GM18498 (cell line): ENCODE measurements around the gene HSDL2.
"Not testable (repeated sequence)": the region's sequence is repeated elsewhere in the genome, so short reads cannot be mapped to it uniquely, and the experiment has no call there.

Experiments
- ATAC-seq: cut with Tn5 transposase; IDR thresholded peaks from one replicate; pipeline ENCODE4 v1.9.1; 2021; ENCODE audit warnings: mild to moderate bottlenecking, moderate library complexity; ENCODE audit not compliant: unreplicated experiment

Gene HSDL2

DNA sequence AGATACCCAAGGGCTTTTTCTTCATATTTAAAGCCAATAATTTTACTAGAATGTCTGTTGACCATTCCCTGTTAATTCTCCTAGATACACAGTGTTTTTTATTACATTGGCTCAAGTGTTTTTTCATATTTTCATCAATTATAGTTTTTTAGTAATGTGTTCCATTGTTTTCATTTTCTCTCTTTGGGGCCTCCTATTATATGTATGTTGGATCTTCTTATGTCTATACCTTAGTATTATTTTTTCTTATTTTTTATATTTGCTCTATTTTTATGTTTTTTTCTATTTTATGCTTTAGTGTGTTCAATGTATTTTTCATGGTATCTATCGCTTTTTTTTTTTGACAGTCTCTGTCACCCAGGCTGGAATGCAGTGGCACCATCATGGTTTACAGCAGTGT, 114.2 kb downstream of the HSDL2 start:
- no peak for ATAC-seq

DNA sequence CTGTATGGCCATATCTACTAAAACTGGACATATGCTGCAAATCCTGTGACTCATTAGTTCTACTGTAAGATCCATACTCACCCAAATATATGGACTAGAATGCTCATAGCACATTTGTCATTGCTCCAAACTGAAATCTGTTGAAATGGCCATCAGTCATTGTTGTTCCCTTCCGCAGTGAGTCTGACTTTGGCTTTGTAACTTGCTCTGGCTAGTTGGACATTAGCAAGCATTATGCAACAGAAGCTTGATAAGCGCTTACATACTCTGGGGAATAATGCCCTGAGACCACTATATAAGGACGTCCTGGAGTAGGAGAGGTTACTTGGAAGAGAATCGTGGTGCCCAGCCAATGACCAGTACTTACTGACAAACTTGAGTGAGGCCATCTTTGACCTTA, 115.7 kb downstream of the HSDL2 start:
- no peak for ATAC-seq

GRCh38 chr9:112496074-112496722, 116.3 kb downstream of the HSDL2 start:
- no peak for ATAC-seq

DNA sequence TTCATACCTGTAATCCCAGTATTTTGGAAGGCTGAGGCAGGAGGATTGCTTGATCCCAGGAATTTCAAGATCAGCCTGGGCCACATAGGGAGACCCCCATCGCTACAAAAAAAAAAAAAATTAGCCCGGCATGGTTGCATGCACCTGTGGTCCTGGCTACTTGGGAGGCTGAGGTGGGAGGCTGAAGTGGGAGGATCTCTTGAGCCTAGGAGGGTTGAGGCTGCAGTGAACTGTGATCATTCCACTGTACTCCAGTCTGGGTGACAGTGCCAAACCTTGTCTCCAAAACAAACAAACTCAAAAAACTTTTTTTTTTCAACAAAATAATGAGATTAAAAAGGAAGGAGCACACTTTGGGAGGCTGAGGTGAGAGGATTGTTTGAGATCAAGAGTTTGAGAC, 120.9 kb downstream of the HSDL2 start:
- ATAC-seq, result no peak

GRCh38 chr9:112501287-112501686, 121.4 kb downstream of the HSDL2 start:
- no peak for ATAC-seq

GRCh38 chr9:112502175-112502946, 122.5 kb downstream of the HSDL2 start:
- no peak for ATAC-seq

- no peak for ATAC-seq
Observed at GRCh38 chr9:112503170-112503569, 123.3 kb downstream of the HSDL2 start.

DNA sequence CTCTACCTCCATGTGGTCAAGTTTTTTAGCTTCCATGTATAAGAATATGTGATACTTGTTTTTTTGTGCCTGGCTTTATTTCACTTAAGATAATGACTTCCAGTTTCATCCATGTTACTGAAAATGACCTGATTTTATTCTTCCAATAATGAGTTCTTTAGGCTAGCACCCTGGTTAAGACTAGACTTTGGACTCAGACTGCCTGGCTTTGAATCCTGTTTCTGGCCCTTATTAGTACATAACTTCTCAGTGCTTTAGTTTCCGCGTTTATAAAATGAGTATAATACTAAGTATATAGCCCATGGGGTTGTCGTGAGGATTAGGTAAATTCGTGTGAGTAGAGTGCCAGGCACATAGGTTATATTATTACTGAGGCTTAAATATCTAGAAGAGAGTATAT, 125.2 kb downstream of the HSDL2 start:
- no peak for ATAC-seq

GRCh38 chr9:112505607-112506006, 125.7 kb downstream of the HSDL2 start:
- ATAC-seq, result no peak

DNA sequence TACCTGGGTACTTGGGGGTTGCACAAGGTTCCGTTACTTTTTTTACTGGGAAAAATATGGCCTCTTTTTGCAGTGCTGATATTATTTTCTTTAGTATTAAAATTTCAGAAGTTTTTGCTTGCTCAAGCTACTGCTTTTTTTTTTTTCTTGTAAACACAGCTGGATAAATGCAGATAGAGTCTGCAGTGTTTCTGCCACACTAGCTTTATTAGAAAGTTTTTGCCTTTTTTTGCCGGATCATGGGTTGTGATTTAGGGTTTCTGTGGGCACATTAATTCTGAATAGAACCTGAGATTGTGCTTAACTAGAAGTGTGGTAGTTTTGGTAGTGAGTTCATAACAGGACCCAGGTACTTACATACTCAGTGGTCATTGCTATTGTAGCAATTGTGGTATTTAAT, 126.7 kb downstream of the HSDL2 start:
- no peak for ATAC-seq

- ATAC-seq, result no peak
Observed at GRCh38 chr9:112507001-112507680, 127.2 kb downstream of the HSDL2 start.

GRCh38 chr9:112508377-112508776, 128.5 kb downstream of the HSDL2 start:
- ATAC-seq, result no peak

- not testable (repeated sequence) for ATAC-seq
Observed at GRCh38 chr9:112512377-112512776, 132.5 kb downstream of the HSDL2 start.

GRCh38 chr9:112516769-112517168, 136.9 kb downstream of the HSDL2 start:
- no peak for ATAC-seq

DNA sequence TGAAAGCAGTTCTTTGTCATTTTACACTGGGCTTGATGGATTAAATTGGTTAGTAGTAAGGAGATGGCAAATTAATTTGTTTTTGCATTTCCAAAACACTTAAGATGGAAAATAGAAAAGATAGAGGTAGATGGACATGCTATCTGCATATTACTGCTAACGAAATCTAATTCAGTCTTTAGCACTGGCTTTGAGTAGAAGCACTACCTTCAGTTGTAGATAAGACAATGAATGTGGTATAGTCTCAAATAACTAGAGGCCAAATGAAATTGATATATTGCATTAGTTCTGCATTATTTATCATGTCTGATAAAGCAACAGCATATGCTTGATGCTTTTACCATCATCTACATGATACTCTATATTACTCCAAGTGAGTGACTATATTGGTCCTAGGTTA, 140.2 kb downstream of the HSDL2 start:
- no peak for ATAC-seq

- ATAC-seq, result no peak
Observed at GRCh38 chr9:112520656-112521055, 140.7 kb downstream of the HSDL2 start.
